HUES64 (cell line): ENCODE results near the gene DNM2.
"Not testable (repeated sequence)": the region's sequence is repeated elsewhere in the genome, so short reads cannot be mapped to it uniquely, and the experiment has no call there.

Source experiments
- H3K27ac ChIP-seq: 2 replicates; pipeline ENCODE4 v1.7.0; 2013; ENCODE audit warnings: low read depth, low read length, inconsistent platforms
- H3K27me3 ChIP-seq: 2 replicates; pipeline ENCODE4 v1.6.1; 2013; ENCODE audit warnings: mild to moderate bottlenecking, low read length; ENCODE audit not compliant: insufficient read depth
- H3K36me3 ChIP-seq: 2 replicates; pipeline ENCODE4 v1.6.1; 2013; ENCODE audit warnings: mild to moderate bottlenecking, low read length; ENCODE audit not compliant: insufficient read depth
- H3K4me1 ChIP-seq: 2 replicates; pipeline ENCODE4 v1.6.1; 2013; ENCODE audit warnings: mild to moderate bottlenecking, low read length, moderate library complexity; ENCODE audit not compliant: insufficient read depth
- H3K4me3 ChIP-seq: 2 replicates; pipeline ENCODE4 v1.5.1; 2013; ENCODE audit warnings: mild to moderate bottlenecking, low read length, moderate library complexity
- H3K9ac ChIP-seq: 2 replicates; pipeline ENCODE4 v1.6.1; 2013; ENCODE audit warnings: mild to moderate bottlenecking, low read depth, low read length
- H3K9me3 ChIP-seq: 2 replicates; pipeline ENCODE4 v1.6.1; 2013; ENCODE audit warnings: low read depth, low read length; ENCODE audit not compliant: insufficient read depth
- WGBS: fragments of 150-250, 120-280 bp; methylation state at CpG from one replicate; pipeline ENCODE4 v1.1.7; 2013; ENCODE audit warnings: missing lambda C conversion rate; 5-methylcytosine and 5-hydroxymethylcytosine counted together

The DNM2 gene

GRCh38 chr19:10864538-10864899, 146.6 kb downstream of the DNM2 start:
- Histone ChIP-seq H3K4me3 (no peak overlapping the region), H3K9ac (no peak overlapping the region)
- 35% methylated on average over 6 of the region's 6 CpGs for WGBS

GRCh38 chr19:10866495-10866894, 148.6 kb downstream of the DNM2 start:
- H3K9me3 ChIP-seq = no peaks in the 10 kb centered on the region
- H3K4me1 ChIP-seq = peaks cover 3% of the 10 kb centered on the region; the same call in 1 of the 2 replicates
- H3K9ac ChIP-seq = no peak overlapping the region
- H3K27ac ChIP-seq = no peak overlapping the region
- H3K36me3 ChIP-seq = no peaks in the 10 kb centered on the region
- 96% methylated on average over 10 of the region's 10 CpGs for WGBS
- no peak overlapping the region for H3K4me3 ChIP-seq
- no peaks in the 10 kb centered on the region for H3K27me3 ChIP-seq

More at GRCh38 chr19:10864538-10864899, 146.6 kb downstream of the DNM2 start:
- no peak overlapping the region for H3K27ac ChIP-seq
- no peaks in the 10 kb centered on the region for H3K27me3 ChIP-seq
- H3K4me1 ChIP-seq = no peaks in the 10 kb centered on the region
- no peaks in the 10 kb centered on the region for H3K9me3 ChIP-seq
- no peaks in the 10 kb centered on the region for H3K36me3 ChIP-seq

DNA sequence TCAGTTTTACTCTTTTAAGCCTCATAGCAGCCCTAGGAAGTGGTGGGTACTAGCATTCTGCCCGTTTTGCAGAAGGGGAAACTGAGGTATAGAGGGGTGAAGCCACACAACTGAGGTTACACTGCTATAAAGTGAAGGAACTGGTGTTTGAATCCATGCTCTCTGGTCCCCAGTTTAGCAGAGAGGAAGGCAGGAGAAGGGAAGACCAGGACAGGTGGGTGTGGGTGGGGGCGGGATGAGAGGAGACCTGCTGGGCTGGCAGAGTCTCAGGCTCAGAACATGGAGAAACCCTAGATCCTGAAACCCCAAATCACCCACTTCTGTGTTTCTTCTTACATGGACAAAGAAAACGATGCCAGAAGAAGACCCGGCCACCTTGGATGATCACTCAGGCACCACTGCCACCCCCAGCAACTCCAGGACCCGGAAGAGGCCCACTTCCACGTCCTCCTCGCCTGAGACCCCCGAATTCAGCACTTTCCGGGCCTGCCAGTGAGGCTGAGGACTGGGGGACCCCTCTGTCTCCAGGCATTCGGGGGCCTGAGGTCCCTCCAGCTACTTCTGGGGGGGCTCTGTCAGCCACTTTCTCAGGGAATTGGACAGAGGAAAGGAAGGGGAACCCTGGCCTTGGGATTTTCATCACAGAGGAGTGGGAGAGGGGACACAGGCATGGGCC, 151.1 kb downstream of the DNM2 start:
- Histone ChIP-seq H3K36me3 (no peaks in the 10 kb centered on the region), H3K27me3 (no peaks in the 10 kb centered on the region), H3K9ac (no peak overlapping the region), H3K27ac (no peak overlapping the region), H3K9me3 (no peaks in the 10 kb centered on the region), H3K4me3 (no peak overlapping the region), H3K4me1 (peaks cover 3% of the 10 kb centered on the region)
- 93% methylated on average over 10 of the region's 10 CpGs for WGBS

- WGBS = 94% methylated on average over 11 of the region's 11 CpGs
- not testable (repeated sequence) for H3K4me1 ChIP-seq, H3K9ac ChIP-seq, H3K27me3 ChIP-seq, H3K4me3 ChIP-seq, H3K9me3 ChIP-seq, H3K36me3 ChIP-seq, H3K27ac ChIP-seq
Measured at GRCh38 chr19:10869872-10870311, 152.0 kb downstream of the DNM2 start.

DNA sequence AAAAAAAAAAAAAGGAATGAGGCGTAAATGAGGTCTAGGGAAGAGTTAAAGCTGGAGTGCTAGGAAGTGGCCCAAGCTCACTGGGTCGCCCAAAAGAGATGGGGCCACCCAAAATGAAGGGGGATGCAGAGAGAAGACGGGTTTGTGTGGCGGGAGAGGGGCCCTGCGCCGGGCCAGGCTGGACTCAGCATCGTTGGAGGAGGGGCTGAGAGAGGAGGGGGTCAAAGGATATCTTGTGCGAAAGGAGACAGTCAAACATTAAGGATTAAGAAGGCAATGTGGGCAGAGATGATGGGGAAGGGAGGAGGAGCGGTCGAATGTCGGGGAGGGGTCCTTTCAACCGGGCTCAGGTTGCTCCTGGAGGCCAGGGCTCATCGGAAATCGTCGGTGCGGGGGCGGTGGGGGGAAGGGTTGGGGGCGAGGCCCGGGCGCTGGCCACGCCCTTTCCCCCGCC, 152.6 kb downstream of the DNM2 start:
- Histone ChIP-seq H3K36me3 (peaks cover 3% of the 10 kb centered on the region; the same call in 1 of the 2 replicates), H3K27ac (peak overlapping the region; percentile 84), H3K9me3 (no peaks in the 10 kb centered on the region), H3K4me3 (peak overlapping the region; percentile 56), H3K4me1 (peaks cover 3% of the 10 kb centered on the region), H3K27me3 (no peaks in the 10 kb centered on the region), H3K9ac (peak overlapping the region; percentile 76)
- WGBS = 4% methylated on average over 22 of the region's 22 CpGs

DNA sequence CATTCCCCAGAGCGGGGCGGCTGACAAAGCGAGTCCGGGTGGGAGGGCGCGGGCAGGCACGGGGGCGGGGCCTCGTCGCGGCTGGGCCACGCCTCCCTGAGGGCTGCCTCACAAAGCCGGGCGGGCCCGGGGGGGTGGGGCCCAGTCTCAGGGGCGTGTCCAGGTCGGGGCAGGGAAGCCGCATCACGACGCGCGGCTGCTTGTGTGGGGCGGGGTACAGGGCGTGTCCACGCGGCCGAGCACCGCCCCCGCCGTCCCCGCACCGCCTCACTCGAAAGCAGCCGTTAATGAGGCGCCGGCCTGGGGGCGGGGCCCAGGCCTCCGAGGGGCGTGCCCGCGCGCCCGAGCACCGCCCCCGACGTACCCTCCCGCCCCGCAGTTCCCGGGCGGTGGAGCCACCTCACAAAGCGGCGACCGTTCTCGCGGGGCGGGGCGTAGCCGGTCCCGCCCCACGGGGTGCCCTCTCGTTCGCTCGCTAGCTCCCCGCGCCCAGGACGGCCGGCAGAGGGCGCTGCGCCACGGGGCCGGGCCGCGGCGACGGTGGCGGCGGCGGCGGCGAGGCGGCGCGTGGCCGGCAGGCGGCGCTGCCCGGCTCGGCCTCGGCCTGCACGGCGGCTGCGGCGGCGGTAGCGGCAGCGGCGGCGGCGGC, 153.2 kb downstream of the DNM2 start, which contains the start of gene CARM1:
CARM1 (plus strand) TSS at position 599 of the 649 bp plus-strand sequence. CDS start 150 bp downstream, outside the sequence.
- under 1% methylated on average over 98 of the region's 99 CpGs for WGBS
- Histone ChIP-seq H3K27ac (peak within 1 kb of the TSS; percentile 84), H3K4me3 (peak within 1 kb of the TSS; percentile 68), H3K36me3 (peaks cover 3% of the 10 kb centered on the region; the same call in 1 of the 2 replicates), H3K27me3 (no peaks in the 10 kb centered on the region), H3K9me3 (no peaks in the 10 kb centered on the region), H3K4me1 (peaks cover 3% of the 10 kb centered on the region), H3K9ac (peak within 1 kb of the TSS; percentile 84)

- no peaks in the 10 kb centered on the region for H3K9me3 ChIP-seq
- H3K27me3 ChIP-seq = no peaks in the 10 kb centered on the region
- WGBS = under 1% methylated on average over 90 of the region's 90 CpGs
- peaks cover 3% of the 10 kb centered on the region; the same call in 1 of the 2 replicates for H3K36me3 ChIP-seq
- H3K4me3 ChIP-seq = peak overlapping the region; percentile 68
- H3K4me1 ChIP-seq = peaks cover 3% of the 10 kb centered on the region
- H3K9ac ChIP-seq = peak overlapping the region; percentile 84
- peak overlapping the region; percentile 72; the same call in 1 of the 2 replicates for H3K27ac ChIP-seq
Measured at GRCh38 chr19:10871711-10872545, 154.0 kb downstream of the DNM2 start.

DNA sequence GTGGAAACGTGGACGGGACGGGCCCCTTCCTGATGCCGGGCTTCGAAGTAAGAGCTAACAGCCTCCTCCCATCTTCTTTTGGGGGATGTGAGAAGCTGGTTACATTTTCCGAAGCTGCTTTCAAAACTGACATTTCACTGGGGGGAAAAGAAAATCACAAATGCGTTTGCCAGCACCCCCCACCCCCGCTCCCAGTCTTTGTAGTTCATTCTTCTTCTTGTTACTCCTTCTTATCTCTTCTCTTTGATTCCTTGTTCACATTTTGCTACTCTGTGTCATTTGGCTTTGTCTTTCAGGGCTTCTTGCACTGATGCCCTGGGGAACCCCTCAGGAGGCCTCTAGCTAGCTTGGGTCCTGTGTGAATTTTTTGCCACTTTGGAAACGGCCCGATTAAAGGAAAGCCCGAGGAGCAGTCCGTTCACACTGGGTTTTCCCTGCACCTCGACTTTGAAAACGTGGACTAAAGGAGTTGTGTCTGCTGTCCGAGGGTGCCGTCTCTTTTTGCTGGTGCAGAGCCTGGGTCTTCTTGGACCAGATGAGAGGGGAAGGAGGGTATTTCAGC, 154.7 kb downstream of the DNM2 start:
- 20% methylated on average over 14 of the region's 16 CpGs for WGBS
- Histone ChIP-seq H3K4me1 (peaks cover 3% of the 10 kb centered on the region), H3K27me3 (no peaks in the 10 kb centered on the region), H3K36me3 (peaks cover 3% of the 10 kb centered on the region; the same call in 1 of the 2 replicates), H3K4me3 (peak overlapping the region; percentile 68), H3K9me3 (no peaks in the 10 kb centered on the region), H3K27ac (peak overlapping the region; percentile 72; the same call in 1 of the 2 replicates), H3K9ac (peak overlapping the region; percentile 84)

GRCh38 chr19:10874024-10874423, 156.1 kb downstream of the DNM2 start:
- Histone ChIP-seq H3K36me3 (peaks cover 3% of the 10 kb centered on the region; the same call in 1 of the 2 replicates), H3K4me3 (no peak overlapping the region), H3K9ac (no peak overlapping the region), H3K9me3 (no peaks in the 10 kb centered on the region), H3K27ac (no peak overlapping the region), H3K4me1 (peaks cover 3% of the 10 kb centered on the region), H3K27me3 (no peaks in the 10 kb centered on the region)
- WGBS = 94% methylated on average over 1 of the region's 1 CpG

DNA sequence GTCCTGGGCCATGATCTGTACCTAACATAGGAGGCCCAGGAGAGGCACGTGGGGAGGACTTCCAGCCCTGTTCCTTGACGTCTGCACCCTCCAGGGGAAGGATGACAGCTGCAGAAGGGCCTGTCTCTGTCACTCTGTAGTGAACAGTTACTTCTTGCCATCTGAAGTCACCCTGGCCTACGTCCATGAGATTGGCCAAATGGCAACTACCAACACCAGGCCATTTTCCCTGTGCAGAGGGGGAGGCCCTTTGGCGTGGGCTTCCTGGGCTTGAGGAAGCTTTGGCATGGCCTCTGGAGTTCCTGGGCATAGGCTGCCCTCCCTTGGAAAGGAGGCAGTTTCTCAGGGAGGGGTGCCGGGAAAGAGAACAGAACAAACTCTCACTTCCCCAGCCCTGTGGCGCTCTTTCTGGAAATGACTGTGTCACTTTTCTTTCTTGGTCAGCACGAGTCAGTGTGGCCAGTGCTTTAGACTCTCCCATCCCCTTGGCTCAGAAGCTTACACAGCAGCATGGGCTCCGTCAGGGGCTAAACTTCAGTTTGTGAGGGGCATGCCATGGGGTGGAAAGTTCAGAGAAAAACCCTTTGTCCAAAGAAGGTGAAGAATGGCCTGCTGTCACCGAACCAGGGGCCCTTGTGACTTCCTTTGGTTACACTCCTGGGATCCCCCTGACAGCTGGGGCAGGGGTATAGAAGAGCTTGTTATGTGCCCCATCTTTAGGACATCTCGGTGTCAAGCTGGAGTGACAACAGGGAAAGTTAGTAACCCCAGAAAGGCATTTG, 158.8 kb downstream of the DNM2 start:
- Histone ChIP-seq H3K36me3 (peaks cover 3% of the 10 kb centered on the region; the same call in 1 of the 2 replicates), H3K4me1 (peaks cover 21% of the 10 kb centered on the region), H3K9me3 (no peaks in the 10 kb centered on the region), H3K27ac (no peak overlapping the region), H3K27me3 (no peaks in the 10 kb centered on the region), H3K4me3 (no peak overlapping the region), H3K9ac (no peak overlapping the region)
- 93% methylated on average over 10 of the region's 10 CpGs for WGBS
